ENCODE measurements around the gene MAPK13.

DNA sequence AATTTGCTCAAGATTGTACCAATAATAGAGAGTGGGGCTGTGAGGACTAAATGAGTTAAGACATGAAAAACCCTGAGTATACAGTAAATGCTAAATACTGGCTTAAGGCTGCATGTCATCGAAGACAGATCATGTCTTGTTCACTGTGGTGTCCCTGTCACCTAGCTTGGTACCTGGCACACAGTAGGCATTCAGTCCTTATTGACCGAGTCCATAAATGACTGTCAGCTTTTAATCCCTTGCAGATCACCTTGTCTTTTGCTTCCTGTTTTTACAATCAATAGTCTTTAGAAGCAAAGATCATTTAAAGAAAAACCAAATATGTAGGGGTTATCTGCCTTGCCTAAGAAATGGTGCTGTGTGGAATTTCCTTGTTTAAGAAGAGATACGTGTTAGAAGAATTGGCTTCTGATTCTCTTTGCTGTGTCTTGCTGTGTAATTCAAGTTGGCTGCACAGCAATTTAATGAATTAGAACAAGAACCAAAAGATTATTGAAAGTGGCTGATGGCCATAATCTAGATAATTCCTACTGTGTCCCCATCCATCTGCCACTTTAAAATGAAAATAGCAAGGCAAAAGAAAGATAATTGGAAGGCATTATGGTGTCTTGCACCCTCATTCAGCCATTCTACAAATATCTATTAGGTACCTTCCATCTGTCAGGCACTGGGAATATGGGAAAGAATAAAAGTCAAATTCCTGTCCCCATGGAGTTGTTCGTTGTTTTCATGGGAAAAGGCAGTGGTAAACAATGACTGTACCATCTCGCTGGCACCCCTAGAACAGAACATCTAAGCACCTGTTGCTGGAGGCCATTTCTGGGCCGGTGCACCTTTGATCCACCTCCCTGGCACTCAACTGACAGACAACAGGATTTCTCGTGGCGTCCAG lies 12.4 kb upstream of the MAPK13 start:
- no peak for TF ChIP-seq ZFP30 (CRISPR knock-in tag; IDR thresholded peaks at IDR 0.05)
- TF ChIP-seq, protein P1, sequence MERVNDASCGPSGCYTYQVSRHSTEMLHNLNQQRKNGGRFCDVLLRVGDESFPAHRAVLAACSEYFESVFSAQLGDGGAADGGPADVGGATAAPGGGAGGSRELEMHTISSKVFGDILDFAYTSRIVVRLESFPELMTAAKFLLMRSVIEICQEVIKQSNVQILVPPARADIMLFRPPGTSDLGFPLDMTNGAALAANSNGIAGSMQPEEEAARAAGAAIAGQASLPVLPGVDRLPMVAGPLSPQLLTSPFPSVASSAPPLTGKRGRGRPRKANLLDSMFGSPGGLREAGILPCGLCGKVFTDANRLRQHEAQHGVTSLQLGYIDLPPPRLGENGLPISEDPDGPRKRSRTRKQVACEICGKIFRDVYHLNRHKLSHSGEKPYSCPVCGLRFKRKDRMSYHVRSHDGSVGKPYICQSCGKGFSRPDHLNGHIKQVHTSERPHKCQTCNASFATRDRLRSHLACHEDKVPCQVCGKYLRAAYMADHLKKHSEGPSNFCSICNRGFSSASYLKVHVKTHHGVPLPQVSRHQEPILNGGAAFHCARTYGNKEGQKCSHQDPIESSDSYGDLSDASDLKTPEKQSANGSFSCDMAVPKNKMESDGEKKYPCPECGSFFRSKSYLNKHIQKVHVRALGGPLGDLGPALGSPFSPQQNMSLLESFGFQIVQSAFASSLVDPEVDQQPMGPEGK (CRISPR knock-in tag; IDR thresholded peaks at IDR 0.05; ENCODE audit: borderline replicate concordance), result no peak
- TF ChIP-seq, protein P2, sequence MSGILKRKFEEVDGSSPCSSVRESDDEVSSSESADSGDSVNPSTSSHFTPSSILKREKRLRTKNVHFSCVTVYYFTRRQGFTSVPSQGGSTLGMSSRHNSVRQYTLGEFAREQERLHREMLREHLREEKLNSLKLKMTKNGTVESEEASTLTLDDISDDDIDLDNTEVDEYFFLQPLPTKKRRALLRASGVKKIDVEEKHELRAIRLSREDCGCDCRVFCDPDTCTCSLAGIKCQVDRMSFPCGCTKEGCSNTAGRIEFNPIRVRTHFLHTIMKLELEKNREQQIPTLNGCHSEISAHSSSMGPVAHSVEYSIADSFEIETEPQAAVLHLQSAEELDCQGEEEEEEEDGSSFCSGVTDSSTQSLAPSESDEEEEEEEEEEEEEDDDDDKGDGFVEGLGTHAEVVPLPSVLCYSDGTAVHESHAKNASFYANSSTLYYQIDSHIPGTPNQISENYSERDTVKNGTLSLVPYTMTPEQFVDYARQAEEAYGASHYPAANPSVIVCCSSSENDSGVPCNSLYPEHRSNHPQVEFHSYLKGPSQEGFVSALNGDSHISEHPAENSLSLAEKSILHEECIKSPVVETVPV (CRISPR knock-in tag; IDR thresholded peaks at IDR 0.05), result no peak

Measured in SK-N-SH treated with all-trans-retinoic acid at 6 μM for 48 hours (cell line).